ENCODE data around the gene TBC1D2.

The TBC1D2 gene

GRCh38 chr9:98161851-98162250, 93.6 kb downstream of the TBC1D2 start:
- no peaks in the 10 kb centered on the region for H3K9me3 ChIP-seq (ENCODE audit: insufficient read depth, low read length, severe bottlenecking)

GRCh38 chr9:98159790-98160189, 95.7 kb downstream of the TBC1D2 start:
- no peak overlapping the region for H3K27ac ChIP-seq (ENCODE audit: low read length)
- H3K79me2 ChIP-seq (ENCODE audit: insufficient read depth, low read length): no peaks in the 10 kb centered on the region
- H3K4me2 ChIP-seq (ENCODE audit: insufficient read depth, low read length): no peak overlapping the region
- no peak overlapping the region for H2AFZ ChIP-seq (ENCODE audit: low read depth, low read length)
- no peak overlapping the region for H3K9ac ChIP-seq (ENCODE audit: low read depth, low read length)
- no peaks in the 10 kb centered on the region for H3K36me3 ChIP-seq (ENCODE audit: insufficient read depth, low read length)
- ATAC-seq (ENCODE audit: insufficient read depth, low read depth) (no peak), DNase-seq (no peak)
- H3K27me3 ChIP-seq (ENCODE audit: insufficient read depth, low read length, poor library complexity): no peaks in the 10 kb centered on the region
- no peaks in the 10 kb centered on the region for H3K9me3 ChIP-seq (ENCODE audit: insufficient read depth, low read length, severe bottlenecking)
- H3K4me1 ChIP-seq (ENCODE audit: insufficient read depth, low read length): no peaks in the 10 kb centered on the region
- no peaks in the 10 kb centered on the region; the same call in 1 of the 2 replicates for H4K20me1 ChIP-seq (ENCODE audit: insufficient read depth, low read length)
- TF ChIP-seq CTCF (IDR thresholded peaks at IDR 0.05; ENCODE audit: borderline replicate concordance, extremely low read depth, low read length, poor library complexity, severe bottlenecking) (no peak), EZH2 (IDR thresholded peaks at IDR 0.05; ENCODE audit: borderline replicate concordance, low read depth, low read length, severe bottlenecking) (no peak)
- H3K4me3 ChIP-seq (ENCODE audit: low read depth in 1 of 2, low read length in 2 of 2): no peak overlapping the region

More at GRCh38 chr9:98161851-98162250, 93.6 kb downstream of the TBC1D2 start:
- DNase-seq (no peak), ATAC-seq (ENCODE audit: insufficient read depth, low read depth) (no peak)
- Histone ChIP-seq H4K20me1 (ENCODE audit: insufficient read depth, low read length) (no peaks in the 10 kb centered on the region; the same call in 1 of the 2 replicates), H3K4me3 (ENCODE audit: low read depth in 1 of 2, low read length in 2 of 2) (no peak overlapping the region), H3K4me2 (ENCODE audit: insufficient read depth, low read length) (no peak overlapping the region), H3K27ac (ENCODE audit: low read length) (no peak overlapping the region), H3K9ac (ENCODE audit: low read depth, low read length) (no peak overlapping the region), H3K27me3 (ENCODE audit: insufficient read depth, low read length, poor library complexity) (no peaks in the 10 kb centered on the region), H3K4me1 (ENCODE audit: insufficient read depth, low read length) (no peaks in the 10 kb centered on the region), H3K79me2 (ENCODE audit: insufficient read depth, low read length) (no peaks in the 10 kb centered on the region), H3K36me3 (ENCODE audit: insufficient read depth, low read length) (no peaks in the 10 kb centered on the region), H2AFZ (ENCODE audit: low read depth, low read length) (no peak overlapping the region)
- TF ChIP-seq EZH2 (IDR thresholded peaks at IDR 0.05; ENCODE audit: borderline replicate concordance, low read depth, low read length, severe bottlenecking): no peak
- TF ChIP-seq CTCF (IDR thresholded peaks at IDR 0.05; ENCODE audit: borderline replicate concordance, extremely low read depth, low read length, poor library complexity, severe bottlenecking): no peak

DNA sequence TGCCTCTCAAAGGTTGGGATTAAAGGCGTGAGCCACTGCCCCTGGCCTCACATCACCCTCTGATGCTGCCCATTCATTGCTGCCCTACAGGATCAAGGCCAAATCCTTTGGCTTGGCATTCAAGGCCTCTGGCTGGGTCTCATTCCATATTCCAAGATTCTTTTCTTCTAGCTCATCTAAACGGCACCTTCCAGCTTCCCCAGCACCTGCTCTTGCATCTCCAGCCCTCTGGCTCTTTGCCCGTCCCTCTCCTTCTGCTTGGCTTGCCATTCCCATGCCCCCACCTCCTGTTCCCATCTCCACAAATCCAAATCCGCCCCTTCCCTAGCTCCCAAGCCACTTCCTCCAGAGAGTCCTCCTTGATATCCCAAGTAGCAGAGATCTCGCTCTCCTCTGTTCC, 96.1 kb downstream of the TBC1D2 start:
- TF ChIP-seq EZH2 (IDR thresholded peaks at IDR 0.05; ENCODE audit: borderline replicate concordance, low read depth, low read length, severe bottlenecking) (no peak), CTCF (IDR thresholded peaks at IDR 0.05; ENCODE audit: borderline replicate concordance, extremely low read depth, low read length, poor library complexity, severe bottlenecking) (no peak)
- no peak overlapping the region for H3K27ac ChIP-seq (ENCODE audit: low read length)
- no peaks in the 10 kb centered on the region for H3K79me2 ChIP-seq (ENCODE audit: insufficient read depth, low read length)
- H3K9ac ChIP-seq (ENCODE audit: low read depth, low read length): no peak overlapping the region
- no peak for DNase-seq
- ATAC-seq (ENCODE audit: insufficient read depth, low read depth): no peak
- no peak overlapping the region for H3K4me3 ChIP-seq (ENCODE audit: low read depth in 1 of 2, low read length in 2 of 2)
- H3K27me3 ChIP-seq (ENCODE audit: insufficient read depth, low read length, poor library complexity): no peaks in the 10 kb centered on the region
- no peak overlapping the region for H2AFZ ChIP-seq (ENCODE audit: low read depth, low read length)
- no peaks in the 10 kb centered on the region for H3K9me3 ChIP-seq (ENCODE audit: insufficient read depth, low read length, severe bottlenecking)
- H3K4me2 ChIP-seq (ENCODE audit: insufficient read depth, low read length): no peak overlapping the region
- H3K36me3 ChIP-seq (ENCODE audit: insufficient read depth, low read length): no peaks in the 10 kb centered on the region
- no peaks in the 10 kb centered on the region for H3K4me1 ChIP-seq (ENCODE audit: insufficient read depth, low read length)
- no peaks in the 10 kb centered on the region; the same call in 1 of the 2 replicates for H4K20me1 ChIP-seq (ENCODE audit: insufficient read depth, low read length)
